ENCODE data around the gene C1QTNF9B.

GRCh38 chr13:23852351-23852750 lies 45.0 kb downstream of the C1QTNF9B start:
- no peak for TF ChIP-seq CTCF (IDR thresholded peaks at IDR 0.05)
- no peak for TF ChIP-seq POLR2A (IDR thresholded peaks at IDR 0.05)
